HG02588 (cell line): ENCODE data around the gene NDUFV3.
"Not testable (repeated sequence)": the region's sequence is repeated elsewhere in the genome, so short reads cannot be mapped to it uniquely, and the experiment has no call there.

Source experiments
- ATAC-seq: cut with Tn5 transposase; IDR thresholded peaks from one replicate; pipeline ENCODE4 v1.9.1; 2021; ENCODE audit warnings: mild to moderate bottlenecking, moderate library complexity; ENCODE audit not compliant: unreplicated experiment

The NDUFV3 gene

GRCh38 chr21:42933137-42933970 is 40.2 kb downstream of the NDUFV3 start:
- ATAC-seq: not testable (repeated sequence)

- ATAC-seq: not testable (repeated sequence)
These were observed 40.9 kb downstream of the NDUFV3 start for GRCh38 chr21:42933973-42934372.

GRCh38 chr21:42936360-42936759 is 43.3 kb downstream of the NDUFV3 start:
- not testable (repeated sequence) for ATAC-seq

GRCh38 chr21:42937034-42937940 is 44.2 kb downstream of the NDUFV3 start:
- not testable (repeated sequence) for ATAC-seq

- no peak for ATAC-seq
These were observed 45.0 kb downstream of the NDUFV3 start for GRCh38 chr21:42937960-42938605.

- ATAC-seq: not testable (repeated sequence)
These were observed 45.5 kb downstream of the NDUFV3 start for GRCh38 chr21:42938606-42938995.

- ATAC-seq: no peak
These were observed 46.7 kb downstream of the NDUFV3 start for GRCh38 chr21:42939582-42940413.

- ATAC-seq: no peak
These were observed 48.6 kb downstream of the NDUFV3 start for GRCh38 chr21:42941696-42942085.

- ATAC-seq: no peak
These were observed 49.1 kb downstream of the NDUFV3 start for GRCh38 chr21:42942244-42942643.

GRCh38 chr21:42949094-42949755 is 56.1 kb downstream of the NDUFV3 start:
- not testable (repeated sequence) for ATAC-seq

GRCh38 chr21:42951193-42951592 is 58.1 kb downstream of the NDUFV3 start:
- not testable (repeated sequence) for ATAC-seq

GRCh38 chr21:42956824-42957630 is 63.9 kb downstream of the NDUFV3 start:
- ATAC-seq: peak; percentile 97

GRCh38 chr21:42958122-42958521 is 65.0 kb downstream of the NDUFV3 start:
- ATAC-seq: not testable (repeated sequence)

GRCh38 chr21:42959728-42960127 is 66.6 kb downstream of the NDUFV3 start:
- ATAC-seq: no peak

- ATAC-seq: no peak
These were observed 69.4 kb downstream of the NDUFV3 start for GRCh38 chr21:42962380-42963007.
